Neural progenitor cell (in vitro differentiated cells): ENCODE data around the gene TMEM250. TPM values are rescaled to one million over a fixed set of nuclear protein-coding genes. Genes with fewer than 3 reads are reported as not detected.
A peak's percentile ranks its signal among the peaks of the same experiment; 100 is the strongest.

Experiments used
- DNase-seq: peaks from one replicate; pipeline ENCODE4 v3.0.0-alpha.2; 2016; ENCODE audit warnings: low spot score
- H2AFZ ChIP-seq: fragments of 200-600 bp; sonication (generic); replicated peaks from 2 replicates; pipeline ENCODE4 v1.6.1; 2016; ENCODE audit warnings: antibody characterized with exemption
- H3F3A ChIP-seq: fragments of 200-600 bp; sonication (generic); 2 replicates; pipeline ENCODE4 v1.6.1; 2016; ENCODE audit warnings: antibody characterized with exemption, low read depth
- H3K27ac ChIP-seq: fragments of 200-600 bp; sonication (generic); 2 replicates; pipeline ENCODE4 v1.5.1; 2016; ENCODE audit warnings: mild to moderate bottlenecking
- H3K27me3 ChIP-seq: fragments of 200-600 bp; sonication (generic); 2 replicates; pipeline ENCODE4 v1.6.1; 2016; ENCODE audit warnings: mild to moderate bottlenecking, moderate library complexity
- H3K36me3 ChIP-seq: fragments of 200-600 bp; sonication (generic); 2 replicates; pipeline ENCODE4 v1.5.1; 2016
- H3K4me1 ChIP-seq: fragments of 200-600 bp; sonication (generic); 2 replicates; pipeline ENCODE4 v1.6.1; 2016; ENCODE audit warnings: mixed run types
- H3K4me2 ChIP-seq: fragments of 200-600 bp; sonication (generic); 2 replicates; pipeline ENCODE4 v1.6.1; 2016
- H3K4me3 ChIP-seq: fragments of 200-600 bp; sonication (generic); 2 replicates; pipeline ENCODE4 v1.5.1; 2016
- H3K79me2 ChIP-seq: fragments of 200-600 bp; sonication (generic); 2 replicates; pipeline ENCODE4 v1.6.1; 2016; ENCODE audit warnings: low read depth
- H3K9ac ChIP-seq: fragments of 200-600 bp; sonication (generic); 2 replicates; pipeline ENCODE4 v1.6.1; 2016
- H3K9me3 ChIP-seq: fragments of 200-600 bp; sonication (generic); 2 replicates; pipeline ENCODE4 v1.5.1; 2016; ENCODE audit warnings: low read depth
- H4K20me1 ChIP-seq: fragments of 200-600 bp; sonication (generic); 2 replicates; pipeline ENCODE4 v1.6.1; 2016; ENCODE audit warnings: low read depth
- H3K27ac Mint-ChIP-seq: 3 replicates; pipeline ENCODE4 v1.8.0; 2021; ENCODE audit warnings: mixed read lengths
- H3K27me3 Mint-ChIP-seq: 2 replicates; pipeline ENCODE4 v1.8.0; 2022; ENCODE audit warnings: low read depth, mild to moderate bottlenecking, inconsistent platforms, moderate library complexity, mixed read lengths; ENCODE audit not compliant: insufficient read depth
- H3K36me3 Mint-ChIP-seq: 3 replicates; pipeline ENCODE4 v1.8.0; 2021; ENCODE audit warnings: mixed read lengths
- H3K4me1 Mint-ChIP-seq: 3 replicates; pipeline ENCODE4 v1.8.0; 2021; ENCODE audit warnings: mixed read lengths
- H3K4me3 Mint-ChIP-seq: 3 replicates; pipeline ENCODE4 v1.8.0; 2021; ENCODE audit warnings: mild to moderate bottlenecking, moderate library complexity, mixed read lengths
- H3K9me3 Mint-ChIP-seq: 3 replicates; pipeline ENCODE4 v1.8.0; 2020; ENCODE audit warnings: mixed read lengths
- EZH2 ChIP-seq: fragments of 200-600 bp; sonication (generic); IDR thresholded peaks from 2 replicates; pipeline ENCODE4 v1.6.1; 2017; ENCODE audit warnings: antibody characterized with exemption, mild to moderate bottlenecking, moderate library complexity
- EZH2phosphoT487 ChIP-seq: fragments of 200-600 bp; sonication (generic); IDR thresholded peaks from 2 replicates; pipeline ENCODE4 v1.6.1; 2017; ENCODE audit warnings: antibody characterized with exemption
- total RNA-seq: library from RNA; depleted of rRNA; stranded (reverse); fragments of >200 nt; gene quantifications from 2 replicates; pipeline ENCODE4 v1.2.3, GENCODE V29; 2015; ENCODE audit warnings: low replicate concordance
- TF ChIP-seq, protein P1 (sequence below): fragments of 200-600 bp; sonication (generic); IDR thresholded peaks from 2 replicates; pipeline ENCODE4 v1.5.1; 2017; ENCODE audit warnings: antibody characterized with exemption, mild to moderate bottlenecking

The TMEM250 gene
- total RNA-seq, 1 donor from 2014 or later: 16.3 TPM

DNA sequence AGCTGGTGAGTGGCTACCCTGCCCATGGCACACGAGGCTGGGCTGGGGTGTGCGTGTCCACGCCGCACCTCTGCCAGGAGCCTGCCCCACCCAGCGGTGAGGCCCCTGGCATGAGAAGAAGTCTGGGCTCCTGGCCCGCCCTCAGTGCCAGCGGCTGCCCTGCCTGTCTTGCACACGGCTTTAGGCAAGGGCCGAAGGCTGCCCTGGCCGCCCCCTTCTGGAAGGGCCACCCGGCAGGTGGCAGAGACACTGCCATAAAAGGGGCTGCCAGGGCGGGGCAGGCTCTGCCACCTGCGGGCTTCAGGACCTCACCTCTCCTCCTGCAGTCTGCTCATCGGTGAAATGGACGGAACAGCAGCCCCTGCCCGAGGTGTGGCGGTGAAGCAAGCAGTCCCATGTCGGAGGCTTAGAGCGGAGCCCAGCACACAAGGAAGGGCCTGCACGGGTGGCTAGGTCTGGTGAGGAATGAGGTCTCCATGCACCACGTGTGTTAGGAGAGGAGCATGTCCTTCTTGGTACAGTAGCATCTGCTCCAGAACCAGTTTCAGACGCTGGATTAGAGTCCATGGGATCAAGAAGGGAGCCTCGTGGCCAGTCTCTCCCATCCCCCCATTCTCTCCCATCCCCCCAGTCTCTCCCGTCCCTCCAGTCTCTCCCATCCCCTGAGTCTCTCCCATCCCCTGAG is 34.8 kb upstream of the TMEM250 start:
- no peak overlapping the region for H3K9ac ChIP-seq
- peaks cover 21% of the 10 kb centered on the region for H3F3A ChIP-seq
- TF ChIP-seq, protein P1, sequence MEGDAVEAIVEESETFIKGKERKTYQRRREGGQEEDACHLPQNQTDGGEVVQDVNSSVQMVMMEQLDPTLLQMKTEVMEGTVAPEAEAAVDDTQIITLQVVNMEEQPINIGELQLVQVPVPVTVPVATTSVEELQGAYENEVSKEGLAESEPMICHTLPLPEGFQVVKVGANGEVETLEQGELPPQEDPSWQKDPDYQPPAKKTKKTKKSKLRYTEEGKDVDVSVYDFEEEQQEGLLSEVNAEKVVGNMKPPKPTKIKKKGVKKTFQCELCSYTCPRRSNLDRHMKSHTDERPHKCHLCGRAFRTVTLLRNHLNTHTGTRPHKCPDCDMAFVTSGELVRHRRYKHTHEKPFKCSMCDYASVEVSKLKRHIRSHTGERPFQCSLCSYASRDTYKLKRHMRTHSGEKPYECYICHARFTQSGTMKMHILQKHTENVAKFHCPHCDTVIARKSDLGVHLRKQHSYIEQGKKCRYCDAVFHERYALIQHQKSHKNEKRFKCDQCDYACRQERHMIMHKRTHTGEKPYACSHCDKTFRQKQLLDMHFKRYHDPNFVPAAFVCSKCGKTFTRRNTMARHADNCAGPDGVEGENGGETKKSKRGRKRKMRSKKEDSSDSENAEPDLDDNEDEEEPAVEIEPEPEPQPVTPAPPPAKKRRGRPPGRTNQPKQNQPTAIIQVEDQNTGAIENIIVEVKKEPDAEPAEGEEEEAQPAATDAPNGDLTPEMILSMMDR: no peak
- TF ChIP-seq EZH2phosphoT487 (no peak), EZH2 (no peak)
- Mint-ChIP-seq H3K36me3 (no peaks in the 10 kb centered on the region), H3K4me1 (peaks cover 34% of the 10 kb centered on the region), H3K9me3 (no peaks in the 10 kb centered on the region), H3K4me3 (no peak overlapping the region), H3K27ac (no peak overlapping the region), H3K27me3 (peaks cover 19% of the 10 kb centered on the region)
- H3K27ac ChIP-seq: no peak overlapping the region
- no peaks in the 10 kb centered on the region for H3K79me2 ChIP-seq
- H3K4me3 ChIP-seq: no peak overlapping the region
- H3K27me3 ChIP-seq: peaks cover 17% of the 10 kb centered on the region
- no peak overlapping the region for H3K4me2 ChIP-seq
- no peaks in the 10 kb centered on the region for H4K20me1 ChIP-seq
- no peaks in the 10 kb centered on the region for H3K36me3 ChIP-seq
- no peaks in the 10 kb centered on the region for H3K9me3 ChIP-seq
- no peak overlapping the region for H2AFZ ChIP-seq
- peaks cover 13% of the 10 kb centered on the region for H3K4me1 ChIP-seq
- DNase-seq: no peak

DNA sequence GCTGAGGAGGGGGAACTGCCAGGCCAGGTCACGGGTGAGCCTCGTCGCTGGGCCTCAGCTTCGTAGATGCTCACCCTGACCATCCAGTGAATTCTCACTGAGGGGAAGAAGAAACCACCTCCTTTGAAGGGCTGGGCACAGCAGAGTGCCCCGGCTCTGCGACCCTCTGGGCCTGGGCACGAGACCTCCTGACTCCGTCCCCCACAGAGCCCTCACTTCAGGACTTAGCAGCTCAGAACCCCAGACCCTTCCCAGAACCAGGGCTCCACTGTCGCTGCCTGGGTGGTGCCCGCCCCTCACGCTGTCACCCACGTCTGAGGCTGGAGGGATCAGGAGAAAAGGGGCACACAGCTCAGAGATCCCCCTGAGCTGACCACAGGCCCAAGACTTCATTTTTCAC is 34.3 kb upstream of the TMEM250 start:
- peaks cover 19% of the 10 kb centered on the region for H3K4me1 ChIP-seq
- H3K9ac ChIP-seq: no peak overlapping the region
- H3K4me2 ChIP-seq: no peak overlapping the region
- H3K9me3 ChIP-seq: no peaks in the 10 kb centered on the region
- H3K4me3 ChIP-seq: no peak overlapping the region
- H3K27me3 ChIP-seq: peaks cover 17% of the 10 kb centered on the region
- H4K20me1 ChIP-seq: no peaks in the 10 kb centered on the region
- Mint-ChIP-seq H3K27me3 (peaks cover 21% of the 10 kb centered on the region), H3K27ac (no peak overlapping the region), H3K36me3 (no peaks in the 10 kb centered on the region), H3K9me3 (no peaks in the 10 kb centered on the region), H3K4me1 (peaks cover 36% of the 10 kb centered on the region), H3K4me3 (no peak overlapping the region)
- peaks cover 22% of the 10 kb centered on the region for H3F3A ChIP-seq
- H2AFZ ChIP-seq: no peak overlapping the region
- no peaks in the 10 kb centered on the region for H3K36me3 ChIP-seq
- no peaks in the 10 kb centered on the region for H3K79me2 ChIP-seq
- H3K27ac ChIP-seq: no peak overlapping the region
- TF ChIP-seq EZH2 (no peak), EZH2phosphoT487 (no peak)
- TF ChIP-seq, protein P1: no peak
- DNase-seq: no peak

DNA sequence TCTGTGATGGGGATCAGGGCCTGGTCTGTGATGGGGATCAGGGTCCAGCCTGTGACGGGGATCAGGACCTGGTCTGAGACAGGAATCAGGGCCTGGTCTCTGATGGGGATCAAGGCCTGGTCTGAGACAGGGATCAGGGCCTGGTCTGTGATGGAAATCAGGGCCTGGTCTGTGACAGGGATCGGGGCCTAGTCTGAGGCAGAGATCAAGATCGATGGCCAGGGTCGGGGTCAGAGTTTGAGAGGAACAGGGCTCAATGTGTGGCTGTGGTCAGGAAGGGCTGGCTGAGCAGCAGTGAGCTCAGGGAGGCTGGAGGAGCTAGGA is 33.8 kb upstream of the TMEM250 start:
- Histone ChIP-seq H3K27me3 (peaks cover 17% of the 10 kb centered on the region), H3K4me2 (no peak overlapping the region), H3K36me3 (no peaks in the 10 kb centered on the region), H2AFZ (no peak overlapping the region), H3K9ac (no peak overlapping the region), H3K4me1 (peaks cover 19% of the 10 kb centered on the region), H3K4me3 (no peak overlapping the region), H3K9me3 (no peaks in the 10 kb centered on the region), H3K79me2 (no peaks in the 10 kb centered on the region), H3K27ac (no peak overlapping the region), H3F3A (peaks cover 26% of the 10 kb centered on the region), H4K20me1 (no peaks in the 10 kb centered on the region)
- DNase-seq: no peak
- no peaks in the 10 kb centered on the region for H3K9me3 Mint-ChIP-seq
- no peak overlapping the region for H3K27ac Mint-ChIP-seq
- H3K4me1 Mint-ChIP-seq: peaks cover 35% of the 10 kb centered on the region
- H3K27me3 Mint-ChIP-seq: peaks cover 23% of the 10 kb centered on the region
- H3K36me3 Mint-ChIP-seq: no peaks in the 10 kb centered on the region
- TF ChIP-seq, protein P1: no peak
- TF ChIP-seq EZH2: no peak
- no peak for TF ChIP-seq EZH2phosphoT487
- H3K4me3 Mint-ChIP-seq: peak overlapping the region; percentile 8
